GM12878 (cell line): Measurements from ENCODE around the gene TRIM47. TPM values are rescaled to one million over a fixed set of nuclear protein-coding genes. Genes with fewer than 3 reads are reported as not detected.
A peak's percentile ranks its signal among the peaks of the same experiment; 100 is the strongest.

Experiments used
- ATAC-seq: fragments of 200-7000 bp; cut with Tn5 transposase; 3 replicates; pipeline ENCODE4 v1.9.1; 2020; ENCODE audit warnings: mild to moderate bottlenecking, moderate library complexity
- BruUV-seq: library from RNA; stranded (reverse); fragments of 400-500 nt; replicated peaks from 2 replicates; lab custom pipeline; 2021; lab: Mats Ljungman, UMichigan
- CTCF ChIA-PET: fragments of 300-600 bp; sonication (Branson Sonifier 250); formaldehyde crosslinking; extraction: SDS; loops from one replicate; lab custom pipeline; 2021; ENCODE audit warnings: inconsistent platforms; lab: Yijun Ruan, JAX
- POLR2A ChIA-PET: fragments of 350-600 bp; formaldehyde crosslinking; extraction: SDS; loops from one replicate; lab custom pipeline; 2021; ENCODE audit warnings: inconsistent platforms; lab: Charles Lee
- RAD21 ChIA-PET: fragments of 300-600 bp; sonication (Branson Sonifier 250); formaldehyde crosslinking; loops from one replicate; lab custom pipeline; 2023; ENCODE audit warnings: antibody characterized with exemption; ENCODE audit not compliant: unreplicated experiment; lab: Charles Lee
- SMC1A ChIA-PET: fragments of 300-600 bp; sonication (Branson Sonifier 250); formaldehyde crosslinking; loops from one replicate; lab custom pipeline; 2023; ENCODE audit not compliant: unreplicated experiment, uncharacterized antibody; lab: Charles Lee
- DNase-seq: peaks from one replicate; pipeline ENCODE4 v3.0.0-alpha.2; 2011; ENCODE audit warnings: low read depth, low spot score
- FAIRE-seq: peaks from 3 replicates; lab custom pipeline; 2011; peaks lifted over from hg19 to GRCh38; lab: Jason Lieb, UNC
- H2AFZ ChIP-seq: 2 replicates; pipeline ENCODE4 v1.6.0; 2011; ENCODE audit warnings: low read depth, low read length, control low read depth; ENCODE audit not compliant: control insufficient read depth
- H3K27ac ChIP-seq: 2 replicates; pipeline ENCODE4 v1.5.1; 2011; ENCODE audit warnings: control low read depth; ENCODE audit not compliant: control insufficient read depth, insufficient read depth
- H3K27me3 ChIP-seq, 2 experiments: replicated peaks in 1 of 2; 2 replicates each; pipeline versions ENCODE4 v1.6.0 to v1.6.1; 2011; ENCODE audit warnings: low read length in 1 of 2; ENCODE audit not compliant: control insufficient read depth in 2 of 2, insufficient read depth in 2 of 2
- H3K36me3 ChIP-seq, 2 experiments: 2 replicates each; pipeline ENCODE4 v1.5.1; 2011; ENCODE audit warnings: low read length in 1 of 2; ENCODE audit not compliant: control insufficient read depth in 2 of 2, insufficient read depth in 2 of 2
- H3K4me1 ChIP-seq: 2 replicates; pipeline ENCODE4 v1.6.1; 2011; ENCODE audit warnings: mild to moderate bottlenecking, low read length, moderate library complexity, mixed read lengths; ENCODE audit not compliant: control insufficient read depth, insufficient read depth
- H3K4me2 ChIP-seq: 2 replicates; pipeline ENCODE4 v1.6.0; 2011; ENCODE audit warnings: control low read depth; ENCODE audit not compliant: control insufficient read depth, insufficient read depth
- H3K4me3 ChIP-seq: fragments of 200-600 bp; sonication (generic); 2 replicates; pipeline ENCODE4 v1.5.1; 2016
- H3K79me2 ChIP-seq: 2 replicates; pipeline ENCODE4 v1.6.0; 2011; ENCODE audit warnings: low read length; ENCODE audit not compliant: control insufficient read depth, insufficient read depth
- H3K9ac ChIP-seq: 2 replicates; pipeline ENCODE4 v1.8.0; 2011; ENCODE audit warnings: low read length, control low read depth, mixed read lengths; ENCODE audit not compliant: control insufficient read depth, insufficient read depth
- H3K9me3 ChIP-seq: replicated peaks from 3 replicates; pipeline ENCODE4 v1.5.1; 2011; ENCODE audit warnings: mild to moderate bottlenecking, low read length; ENCODE audit not compliant: control insufficient read depth, insufficient read depth
- H4K20me1 ChIP-seq: 2 replicates; pipeline ENCODE4 v1.6.0; 2011; ENCODE audit not compliant: control insufficient read depth, insufficient read depth
- GATAD2B ChIP-seq: fragments of 450-650 bp; conservative IDR thresholded peaks from 2 replicates; pipeline ENCODE4 v1.6.1; 2017; ENCODE audit warnings: low read depth, mild to moderate bottlenecking, moderate library complexity
- RAD21 ChIP-seq: IDR thresholded peaks from 2 replicates; pipeline ENCODE4 v1.6.1; 2011; ENCODE audit warnings: mild to moderate bottlenecking, low read depth, low read length, moderate library complexity; ENCODE audit not compliant: insufficient read depth
- SMC3 ChIP-seq: IDR thresholded peaks from 2 replicates; pipeline ENCODE4 v1.6.1; 2011; ENCODE audit warnings: low read length, improper control_type of control experiment, borderline replicate concordance
- ZZZ3 ChIP-seq: IDR thresholded peaks from 2 replicates; pipeline ENCODE4 v1.6.1; 2011; ENCODE audit warnings: low read depth; ENCODE audit not compliant: control insufficient read depth, insufficient read length
- WGBS: methylation state at CpG from one replicate; pipeline ENCODE4 v1.1.6; 2016; ENCODE audit warnings: low lambda C conversion rate; ENCODE audit not compliant: insufficient replicate concordance, insufficient coverage; ENCODE audit errors: missing lambda C conversion rate; 5-methylcytosine and 5-hydroxymethylcytosine counted together
- in situ Hi-C: fragments of 300-500 bp; cut with MboI; formaldehyde crosslinking; loops from 9 replicates; pipeline ENCODE4 v1.14.3; 2018; ENCODE audit warnings: mixed read lengths
- intact Hi-C: fragments of 100-400 bp; cut with micrococcal nuclease; formaldehyde crosslinking; loops from one replicate; pipeline ENCODE4 v1.14.2; 2022; ENCODE audit not compliant: unreplicated experiment
- polyA plus RNA-seq, 11 experiments: library from polyadenylated mRNA; depleted of rRNA in 4 of 11; unstranded in 6 of 11; stranded (reverse) in 5 of 11; fragments of >200 nt; fragmentation: Nextera tagmentation in 4 of 11; fragmentation: Illumina TruSeq in 1 of 11; extraction: Ambion mirVana in 4 of 11; extraction: Trizol in 1 of 11; gene quantifications; 1 replicate in 1 of 11; 2 replicates in 10 of 11; pipeline versions ENCODE4 v1.2.1 to v1.2.3, GENCODE V29; 2011 to 2016; ENCODE audit warnings: inconsistent platforms in 2 of 11, missing spikeins in 2 of 11, low read depth in 1 of 11
- total RNA-seq, 4 experiments: library from RNA; depleted of rRNA in 3 of 4; stranded (reverse); fragments of >200 nt in 3 of 4; fragmentation: Illumina TruSeq in 1 of 4; extraction: Trizol in 1 of 4; gene quantifications; 2 replicates each; pipeline versions ENCODE4 v1.2.1 to v1.2.3, GENCODE V29; 2013 to 2021
- TF ChIP-seq, protein P1 (sequence below): fragments of 450-650 bp; IDR thresholded peaks from 2 replicates; pipeline ENCODE4 v1.6.1; 2018; ENCODE audit warnings: mild to moderate bottlenecking, low read depth, moderate library complexity; ENCODE audit not compliant: partially characterized antibody
- TF ChIP-seq, protein P2 (sequence below), 3 experiments: IDR thresholded peaks in 2 of 3; conservative IDR thresholded peaks in 1 of 3; 2 replicates each; pipeline ENCODE4 v1.5.1; 2011; ENCODE audit warnings: low read depth in 3 of 3, low read length in 3 of 3, mild to moderate bottlenecking in 3 of 3, control low read depth in 2 of 3, moderate library complexity in 2 of 3, inconsistent platforms in 1 of 3, mixed read lengths in 1 of 3; ENCODE audit not compliant: control insufficient read depth in 2 of 3, insufficient read depth in 1 of 3; ENCODE audit errors: extremely low read depth in 1 of 3

The TRIM47 gene
- total and polyA plus RNA-seq, 10 of the 15 experiments (the other 5 are each of a cell fraction or from before 2014, with no cell fraction given): 0.35 to 9.7 (median 5.3) TPM

DNA sequence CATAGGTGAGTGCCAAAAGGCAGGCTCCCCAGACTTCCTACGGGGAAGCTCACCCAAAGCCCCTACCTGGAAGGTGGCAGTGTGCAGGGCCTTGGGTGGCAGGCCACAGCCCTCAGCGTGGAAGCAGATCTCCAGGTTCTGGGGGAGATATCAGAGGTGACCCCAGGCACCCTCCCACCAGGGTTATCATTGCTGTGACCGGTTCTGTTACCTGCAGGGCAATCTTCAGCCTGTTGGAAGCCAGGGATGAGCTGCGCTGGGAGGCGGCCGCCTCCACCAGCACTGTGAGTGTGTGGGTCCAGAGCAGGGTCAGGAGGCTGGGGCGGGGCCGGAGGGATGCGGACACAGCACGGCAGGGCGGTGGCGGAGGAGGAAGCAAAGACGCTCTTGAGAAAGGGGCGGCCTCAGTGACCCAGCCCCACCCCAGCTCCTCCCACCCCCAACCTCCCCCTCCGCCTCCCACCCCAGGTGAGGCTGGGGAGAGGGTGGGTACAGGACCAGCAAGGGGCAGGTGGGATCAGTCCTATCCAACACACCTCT, 47.3 kb downstream of the TRIM47 start (continued):
- TF ChIP-seq, protein P1, sequence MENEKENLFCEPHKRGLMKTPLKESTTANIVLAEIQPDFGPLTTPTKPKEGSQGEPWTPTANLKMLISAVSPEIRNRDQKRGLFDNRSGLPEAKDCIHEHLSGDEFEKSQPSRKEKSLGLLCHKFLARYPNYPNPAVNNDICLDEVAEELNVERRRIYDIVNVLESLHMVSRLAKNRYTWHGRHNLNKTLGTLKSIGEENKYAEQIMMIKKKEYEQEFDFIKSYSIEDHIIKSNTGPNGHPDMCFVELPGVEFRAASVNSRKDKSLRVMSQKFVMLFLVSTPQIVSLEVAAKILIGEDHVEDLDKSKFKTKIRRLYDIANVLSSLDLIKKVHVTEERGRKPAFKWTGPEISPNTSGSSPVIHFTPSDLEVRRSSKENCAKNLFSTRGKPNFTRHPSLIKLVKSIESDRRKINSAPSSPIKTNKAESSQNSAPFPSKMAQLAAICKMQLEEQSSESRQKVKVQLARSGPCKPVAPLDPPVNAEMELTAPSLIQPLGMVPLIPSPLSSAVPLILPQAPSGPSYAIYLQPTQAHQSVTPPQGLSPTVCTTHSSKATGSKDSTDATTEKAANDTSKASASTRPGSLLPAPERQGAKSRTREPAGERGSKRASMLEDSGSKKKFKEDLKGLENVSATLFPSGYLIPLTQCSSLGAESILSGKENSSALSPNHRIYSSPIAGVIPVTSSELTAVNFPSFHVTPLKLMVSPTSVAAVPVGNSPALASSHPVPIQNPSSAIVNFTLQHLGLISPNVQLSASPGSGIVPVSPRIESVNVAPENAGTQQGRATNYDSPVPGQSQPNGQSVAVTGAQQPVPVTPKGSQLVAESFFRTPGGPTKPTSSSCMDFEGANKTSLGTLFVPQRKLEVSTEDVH: no peak
- TF ChIP-seq ZZZ3: no peak

DNA sequence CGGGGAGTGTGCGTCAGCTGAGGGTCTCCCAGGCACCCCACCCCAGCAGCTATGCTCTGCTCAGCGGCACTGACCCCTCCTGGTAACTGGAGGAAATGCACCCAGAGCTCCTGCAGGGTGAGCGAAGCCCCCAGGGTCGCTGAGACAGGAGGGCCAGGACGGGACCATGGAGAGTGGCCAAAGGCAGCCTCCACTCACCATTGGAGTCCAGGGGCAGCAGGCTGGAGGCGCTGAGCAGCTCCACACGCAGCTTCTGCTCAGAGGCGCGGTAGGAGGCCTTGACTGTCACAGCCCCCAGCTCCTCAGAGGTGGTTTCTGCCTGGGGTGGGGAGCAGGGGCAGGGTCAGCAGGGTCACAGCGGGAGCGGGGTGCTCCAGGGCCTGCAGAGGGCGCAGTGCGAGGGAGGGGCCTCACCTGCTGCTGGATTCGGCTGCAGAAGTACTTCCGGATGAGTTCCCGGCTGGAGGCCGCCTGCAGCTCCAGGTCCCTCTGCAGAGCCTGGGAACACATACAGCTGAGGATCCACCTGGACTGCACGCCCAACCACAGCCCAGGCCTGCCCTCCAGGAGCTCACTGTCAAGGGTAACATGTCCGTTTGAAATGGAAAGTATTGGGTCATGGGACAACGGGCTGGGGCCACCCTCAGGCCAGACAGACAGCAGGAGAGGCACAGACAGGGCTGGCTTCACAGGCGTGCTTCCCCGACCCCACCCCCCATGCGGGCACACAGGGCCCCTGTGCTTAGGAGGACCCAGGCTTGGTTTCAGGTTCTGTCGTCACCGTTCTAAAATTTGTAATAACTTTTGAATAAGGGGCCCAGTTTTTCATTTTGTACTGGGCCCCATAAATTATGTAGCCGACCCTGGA, 48.0 kb downstream of the TRIM47 start:
- DNase-seq: no peak
- intact Hi-C loops: no loop called here

More for the DNA sequence above, 48.0 kb downstream of the TRIM47 start:
- FAIRE-seq (no peak), ATAC-seq (no peak)
- H3K36me3 ChIP-seq: peaks cover 3 to 7% of the 10 kb centered on the region in 2 experiments; a peak in 3 of 4 replicates
- BruUV-seq: no TSS peak
- in situ Hi-C loops: no loop called here
- H3K9ac ChIP-seq: no peak overlapping the region
- ChIA-PET RAD21 (interaction anchor here (0.8 to 1.8 kb wide), 7 partner anchors 19 to 77 kb away, joined by 3 to 12 read pairs (median 6); partner anchors contain the start of gene GALK1), SMC1A (interaction anchor here (0.9 to 1.4 kb wide), 4 partner anchors 45 to 77 kb away, joined by 3 to 4 read pairs (median 4); no protein-coding TSS in a partner anchor), CTCF (interaction anchor here (0.6 to 5.9 kb wide), 22 partner anchors 13 to 178 kb away, joined by 3 to 63 read pairs (median 4); partner anchors contain the start of genes GALK1, TRIM65, UNC13D and UNK), POLR2A (no interaction called here)
- H3K27me3 ChIP-seq: no peaks in the 10 kb centered on the region
- H3K79me2 ChIP-seq: no peaks in the 10 kb centered on the region
- no peaks in the 10 kb centered on the region for H3K9me3 ChIP-seq
- H3K27ac ChIP-seq: no peak overlapping the region
- H3K4me2 ChIP-seq: no peak overlapping the region
- H2AFZ ChIP-seq: no peak overlapping the region
- no peak overlapping the region for H3K4me3 ChIP-seq
- H3K4me1 ChIP-seq: no peaks in the 10 kb centered on the region
- TF ChIP-seq, protein P2, sequence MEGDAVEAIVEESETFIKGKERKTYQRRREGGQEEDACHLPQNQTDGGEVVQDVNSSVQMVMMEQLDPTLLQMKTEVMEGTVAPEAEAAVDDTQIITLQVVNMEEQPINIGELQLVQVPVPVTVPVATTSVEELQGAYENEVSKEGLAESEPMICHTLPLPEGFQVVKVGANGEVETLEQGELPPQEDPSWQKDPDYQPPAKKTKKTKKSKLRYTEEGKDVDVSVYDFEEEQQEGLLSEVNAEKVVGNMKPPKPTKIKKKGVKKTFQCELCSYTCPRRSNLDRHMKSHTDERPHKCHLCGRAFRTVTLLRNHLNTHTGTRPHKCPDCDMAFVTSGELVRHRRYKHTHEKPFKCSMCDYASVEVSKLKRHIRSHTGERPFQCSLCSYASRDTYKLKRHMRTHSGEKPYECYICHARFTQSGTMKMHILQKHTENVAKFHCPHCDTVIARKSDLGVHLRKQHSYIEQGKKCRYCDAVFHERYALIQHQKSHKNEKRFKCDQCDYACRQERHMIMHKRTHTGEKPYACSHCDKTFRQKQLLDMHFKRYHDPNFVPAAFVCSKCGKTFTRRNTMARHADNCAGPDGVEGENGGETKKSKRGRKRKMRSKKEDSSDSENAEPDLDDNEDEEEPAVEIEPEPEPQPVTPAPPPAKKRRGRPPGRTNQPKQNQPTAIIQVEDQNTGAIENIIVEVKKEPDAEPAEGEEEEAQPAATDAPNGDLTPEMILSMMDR (IDR thresholded peaks at IDR 0.05 in 2 of 3, conservative IDR thresholded peaks at IDR 0.05 in 1 of 3; ENCODE audit: control insufficient read depth in 2 of 3, extremely low read depth in 1 of 3, insufficient read depth in 1 of 3, low read depth in 3 of 3, low read length in 3 of 3): peak; percentile 29 to 60 (median 60)
- TF ChIP-seq GATAD2B (no peak), SMC3 (peak; percentile 15; the same call in 1 of the 2 replicates), RAD21 (peak; percentile 43)
- no peaks in the 10 kb centered on the region for H4K20me1 ChIP-seq
- 81% methylated on average over 27 of the region's 27 CpGs for WGBS
